Hepatocyte (in vitro differentiated cells): Measurements from ENCODE around the gene NXNL2. TPM values are rescaled to one million over a fixed set of nuclear protein-coding genes. Genes with fewer than 3 reads are reported as not detected.

Experiments
- DNase-seq: peaks from one replicate; pipeline ENCODE4 v3.0.0-alpha.2; 2016; ENCODE audit warnings: low spot score
- H2AFZ ChIP-seq: fragments of 200-600 bp; sonication (generic); 2 replicates; pipeline ENCODE4 v1.6.0; 2016; ENCODE audit warnings: antibody characterized with exemption, mild to moderate bottlenecking
- H3K27ac ChIP-seq: fragments of 200-600 bp; sonication (generic); 2 replicates; pipeline ENCODE4 v1.5.1; 2016; ENCODE audit warnings: mild to moderate bottlenecking
- H3K27me3 ChIP-seq: fragments of 200-600 bp; sonication (generic); 2 replicates; pipeline ENCODE4 v1.6.1; 2016
- H3K36me3 ChIP-seq: fragments of 200-600 bp; sonication (generic); replicated peaks from 2 replicates; pipeline ENCODE4 v1.5.1; 2016; ENCODE audit warnings: low read depth; ENCODE audit not compliant: insufficient read depth
- H3K4me1 ChIP-seq: fragments of 200-600 bp; sonication (generic); 2 replicates; pipeline ENCODE4 v1.5.1; 2016; ENCODE audit warnings: mild to moderate bottlenecking, moderate library complexity; ENCODE audit not compliant: insufficient read depth
- H3K4me2 ChIP-seq: fragments of 200-600 bp; sonication (generic); 2 replicates; pipeline ENCODE4 v1.6.0; 2016
- H3K4me3 ChIP-seq: fragments of 200-600 bp; sonication (generic); 2 replicates; pipeline ENCODE4 v1.5.1; 2016; ENCODE audit warnings: mild to moderate bottlenecking
- H3K79me2 ChIP-seq: fragments of 200-600 bp; sonication (generic); 2 replicates; pipeline ENCODE4 v1.6.0; 2017; ENCODE audit warnings: mild to moderate bottlenecking
- H3K9me2 ChIP-seq: fragments of 200-600 bp; sonication (generic); replicated peaks from 2 replicates; pipeline ENCODE4 v1.6.0; 2017; ENCODE audit warnings: mild to moderate bottlenecking; ENCODE audit not compliant: insufficient read depth
- H3K9me3 ChIP-seq: fragments of 200-600 bp; sonication (generic); 2 replicates; pipeline ENCODE4 v1.5.1; 2016; ENCODE audit warnings: low read depth, mild to moderate bottlenecking
- H4K20me1 ChIP-seq: fragments of 200-600 bp; sonication (generic); 2 replicates; pipeline ENCODE4 v1.6.0; 2016; ENCODE audit warnings: mild to moderate bottlenecking; ENCODE audit not compliant: insufficient read depth, poor library complexity, severe bottlenecking
- CTCF ChIP-seq: fragments of 200-600 bp; sonication (generic); IDR thresholded peaks from 2 replicates; pipeline ENCODE4 v1.5.1; 2016; ENCODE audit warnings: antibody characterized with exemption, mild to moderate bottlenecking; ENCODE audit not compliant: poor library complexity
- EZH2 ChIP-seq: fragments of 200-600 bp; sonication (generic); IDR thresholded peaks from 2 replicates; pipeline ENCODE4 v1.6.1; 2016; ENCODE audit warnings: antibody characterized with exemption, mild to moderate bottlenecking, borderline replicate concordance
- EZH2phosphoT487 ChIP-seq: fragments of 200-600 bp; sonication (generic); IDR thresholded peaks from one replicate; pipeline ENCODE4 v1.6.1; 2018; ENCODE audit warnings: antibody characterized with exemption, mild to moderate bottlenecking, low read depth, moderate library complexity; ENCODE audit not compliant: unreplicated experiment, severe bottlenecking
- WGBS: methylation state at CpG from one replicate; pipeline ENCODE4 v1.1.6; 2016; ENCODE audit warnings: low lambda C conversion rate; ENCODE audit errors: missing lambda C conversion rate; 5-methylcytosine and 5-hydroxymethylcytosine counted together
- polyA plus RNA-seq: library from polyadenylated mRNA; unstranded; fragments of >200 nt; fragmentation: Nextera tagmentation; extraction: Ambion mirVana; gene quantifications from 2 replicates; pipeline ENCODE4 v1.2.1, GENCODE V29; 2016
- total RNA-seq: library from RNA; depleted of rRNA; stranded (reverse); fragments of >200 nt; gene quantifications from 2 replicates; pipeline ENCODE4 v1.2.3, GENCODE V29; 2014

The NXNL2 gene
- total and polyA plus RNA-seq, 2 experiments from 2014 or later: 0.57 to 2.5 TPM

DNA sequence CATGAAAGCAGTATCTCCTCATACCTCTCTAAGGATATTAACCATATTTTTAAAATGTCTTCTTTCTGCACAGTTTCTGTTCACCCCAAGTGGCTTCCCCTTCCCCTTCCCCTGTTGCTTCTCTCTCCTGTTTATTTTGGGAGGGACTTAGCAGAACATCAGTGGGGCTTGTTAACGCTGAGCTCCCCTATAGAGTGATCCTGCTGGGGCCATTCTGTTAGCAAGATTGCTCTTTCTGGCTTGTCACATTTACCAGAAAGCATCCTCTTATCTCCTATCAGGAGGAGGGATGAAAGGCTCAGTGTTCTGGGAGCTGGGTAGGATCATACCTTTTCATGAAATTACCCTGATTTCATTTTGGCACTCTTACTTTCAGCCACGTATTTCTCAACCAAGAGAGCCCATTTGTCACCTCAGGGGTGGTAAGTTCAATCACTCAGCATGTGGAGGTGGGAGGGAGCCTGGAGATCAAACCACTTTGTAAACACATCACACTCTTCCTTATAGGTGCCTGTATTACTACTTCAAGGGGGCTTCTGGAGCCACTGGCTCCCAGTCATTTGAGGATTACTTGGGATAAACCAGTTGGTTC, 16.7 kb downstream of the NXNL2 start:
- H3K27me3 ChIP-seq: no peaks in the 10 kb centered on the region
- peak overlapping the region; percentile 23 for H3K27ac ChIP-seq
- TF ChIP-seq CTCF: no peak
- TF ChIP-seq EZH2phosphoT487: no peak
- no peaks in the 10 kb centered on the region for H4K20me1 ChIP-seq
- WGBS: 27% methylated on average over 2 of the region's 2 CpGs
- no peak overlapping the region for H3K4me2 ChIP-seq
- no peak overlapping the region for H2AFZ ChIP-seq
- no peaks in the 10 kb centered on the region for H3K9me2 ChIP-seq
- H3K4me3 ChIP-seq: no peak overlapping the region
- DNase-seq: no peak
- peaks cover 6% of the 10 kb centered on the region for H3K4me1 ChIP-seq
- no peaks in the 10 kb centered on the region for H3K79me2 ChIP-seq
- H3K9me3 ChIP-seq: no peaks in the 10 kb centered on the region
- H3K36me3 ChIP-seq: no peaks in the 10 kb centered on the region

GRCh38 chr9:88553350-88553749, 18.4 kb downstream of the NXNL2 start:
- peaks cover 6% of the 10 kb centered on the region for H3K4me1 ChIP-seq
- WGBS: 83% methylated on average over 3 of the region's 3 CpGs
- H2AFZ ChIP-seq: no peak overlapping the region
- H3K36me3 ChIP-seq: no peaks in the 10 kb centered on the region
- H3K79me2 ChIP-seq: no peaks in the 10 kb centered on the region
- no peak overlapping the region for H3K4me2 ChIP-seq
- no peaks in the 10 kb centered on the region for H3K27me3 ChIP-seq
- no peak overlapping the region for H3K27ac ChIP-seq
- no peak overlapping the region for H3K4me3 ChIP-seq
- TF ChIP-seq EZH2phosphoT487: no peak
- TF ChIP-seq CTCF: no peak
- TF ChIP-seq EZH2: no peak
- no peaks in the 10 kb centered on the region for H4K20me1 ChIP-seq
- H3K9me2 ChIP-seq: no peaks in the 10 kb centered on the region
- DNase-seq: no peak
- H3K9me3 ChIP-seq: no peaks in the 10 kb centered on the region

DNA sequence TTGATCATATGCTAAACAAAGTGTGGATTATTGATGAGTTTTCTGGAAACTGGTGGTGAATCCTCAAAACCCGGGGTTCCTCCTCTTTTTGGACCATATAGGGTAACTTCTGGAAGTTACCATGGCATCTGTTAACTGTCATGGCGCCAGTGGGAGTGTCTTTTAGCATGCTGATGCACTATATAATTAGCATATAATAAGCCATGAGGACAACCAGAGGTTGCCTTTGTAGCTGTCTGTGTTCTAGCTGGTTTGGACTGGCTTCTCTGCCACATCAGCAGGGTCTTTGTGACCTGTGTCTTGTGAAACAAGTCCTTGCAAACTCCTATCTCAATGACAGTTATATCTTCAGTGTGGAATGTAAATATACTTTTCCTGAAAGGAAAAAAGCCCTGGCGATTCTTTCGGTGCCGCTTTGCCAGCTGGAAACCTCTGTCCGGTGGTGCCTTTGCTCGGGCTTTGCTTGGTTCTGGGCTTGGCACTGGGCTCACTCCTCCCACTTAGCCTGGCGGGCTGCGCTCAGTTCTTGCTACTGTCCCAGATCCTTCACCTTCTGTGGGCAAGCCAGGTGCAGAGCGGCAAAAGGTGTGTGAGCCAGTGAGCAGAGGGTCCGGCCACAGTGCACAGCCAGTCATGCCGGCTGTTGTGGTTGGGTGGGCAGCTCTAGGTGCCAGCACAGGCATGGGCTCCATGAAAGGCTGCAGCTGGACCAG, 20.4 kb downstream of the NXNL2 start:
- WGBS: 88% methylated on average over 12 of the region's 12 CpGs
- Histone ChIP-seq H3K9me2 (no peaks in the 10 kb centered on the region), H2AFZ (no peak overlapping the region), H3K79me2 (no peaks in the 10 kb centered on the region), H3K27ac (no peak overlapping the region), H4K20me1 (no peaks in the 10 kb centered on the region), H3K4me1 (peaks cover 6% of the 10 kb centered on the region), H3K4me3 (no peak overlapping the region), H3K36me3 (no peaks in the 10 kb centered on the region), H3K4me2 (no peak overlapping the region), H3K9me3 (no peaks in the 10 kb centered on the region), H3K27me3 (no peaks in the 10 kb centered on the region)
- no peak for DNase-seq
- no peak for TF ChIP-seq EZH2phosphoT487
- no peak for TF ChIP-seq CTCF
- TF ChIP-seq EZH2: no peak
